ENCODE measurements around the gene RBMS3.
"Not testable (repeated sequence)": the region's sequence is repeated elsewhere in the genome, so short reads cannot be mapped to it uniquely, and the experiment has no call there.

The RBMS3 gene

GRCh38 chr3:29772436-29772835, 491.6 kb downstream of the RBMS3 start:
- no peak for DNase-seq (ENCODE audit: low read depth, low spot score)

- no peak for DNase-seq (ENCODE audit: low read depth, low spot score)
Observed at GRCh38 chr3:29773481-29773880, 492.6 kb downstream of the RBMS3 start.

- no peak for DNase-seq (ENCODE audit: low read depth, low spot score)
Observed at GRCh38 chr3:29775340-29775739, 494.5 kb downstream of the RBMS3 start.

- no peak for DNase-seq (ENCODE audit: low read depth, low spot score)
Observed at GRCh38 chr3:29777869-29778268, 497.0 kb downstream of the RBMS3 start.

- no peak for DNase-seq (ENCODE audit: low read depth, low spot score)
Observed at GRCh38 chr3:29789686-29790085, 508.8 kb downstream of the RBMS3 start.

GRCh38 chr3:29796808-29797207, 515.9 kb downstream of the RBMS3 start:
- no peak for DNase-seq (ENCODE audit: low read depth, low spot score)

GRCh38 chr3:29802057-29802456, 521.2 kb downstream of the RBMS3 start:
- DNase-seq (ENCODE audit: low read depth, low spot score), result no peak

- DNase-seq (ENCODE audit: low read depth, low spot score), result no peak
Observed at GRCh38 chr3:29804044-29804443, 523.2 kb downstream of the RBMS3 start.

- DNase-seq (ENCODE audit: low read depth, low spot score), result no peak
Observed at GRCh38 chr3:29805757-29806156, 524.9 kb downstream of the RBMS3 start.

- not testable (repeated sequence) for DNase-seq (ENCODE audit: low read depth, low spot score)
Observed at GRCh38 chr3:29808324-29808723, 527.5 kb downstream of the RBMS3 start.

- DNase-seq (ENCODE audit: low read depth, low spot score), result no peak
Observed at GRCh38 chr3:29822071-29822470, 541.2 kb downstream of the RBMS3 start.

GRCh38 chr3:29823233-29823632, 542.4 kb downstream of the RBMS3 start:
- DNase-seq (ENCODE audit: low read depth, low spot score), result no peak

- DNase-seq (ENCODE audit: low read depth, low spot score), result no peak
Observed at GRCh38 chr3:29826712-29827111, 545.8 kb downstream of the RBMS3 start.

- no peak for DNase-seq (ENCODE audit: low read depth, low spot score)
Observed at GRCh38 chr3:29827756-29828155, 546.9 kb downstream of the RBMS3 start.

GRCh38 chr3:29829340-29829739, 548.5 kb downstream of the RBMS3 start:
- no peak for DNase-seq (ENCODE audit: low read depth, low spot score)

- no peak for DNase-seq (ENCODE audit: low read depth, low spot score)
Observed at GRCh38 chr3:29850641-29851040, 569.8 kb downstream of the RBMS3 start.

GRCh38 chr3:29852767-29853166, 571.9 kb downstream of the RBMS3 start:
- no peak for DNase-seq (ENCODE audit: low read depth, low spot score)

GRCh38 chr3:29853841-29854397, 573.0 kb downstream of the RBMS3 start:
- no peak for DNase-seq (ENCODE audit: low read depth, low spot score)

GRCh38 chr3:29854821-29855220, 574.0 kb downstream of the RBMS3 start:
- no peak for DNase-seq (ENCODE audit: low read depth, low spot score)

GRCh38 chr3:29859726-29860270, 578.9 kb downstream of the RBMS3 start:
- DNase-seq (ENCODE audit: low read depth, low spot score), result no peak

GRCh38 chr3:29864809-29865208, 583.9 kb downstream of the RBMS3 start:
- DNase-seq (ENCODE audit: low read depth, low spot score), result no peak

- DNase-seq (ENCODE audit: low read depth, low spot score), result no peak
Observed at GRCh38 chr3:29868543-29869101, 587.8 kb downstream of the RBMS3 start.

GRCh38 chr3:29870136-29870535, 589.3 kb downstream of the RBMS3 start:
- no peak for DNase-seq (ENCODE audit: low read depth, low spot score)

- DNase-seq (ENCODE audit: low read depth, low spot score), result no peak
Observed at GRCh38 chr3:29871087-29871486, 590.2 kb downstream of the RBMS3 start.

Data from activated CD4-positive, CD25-positive, alpha-beta regulatory T cell treated with anti-CD3 and anti-CD28 coated beads, Interleukin-2, amount 50 U/mL, for 16 hours (primary cell).